ENCODE data around the gene TINCR. TPM values are rescaled to one million over a fixed set of nuclear protein-coding genes. Genes with fewer than 3 reads are reported as not detected.

The TINCR gene
- total RNA-seq, 1 experiment from 2014 or later = 0.21 TPM

GRCh38 chr19:5586300-5587070 lies 18.7 kb upstream of the TINCR start:
- Mint-ChIP-seq H3K27me3 (ENCODE audit: insufficient read depth, unreplicated experiment) (no peaks in the 10 kb centered on the region), H3K4me1 (ENCODE audit: insufficient read depth, unreplicated experiment) (no peaks in the 10 kb centered on the region), H3K4me3 (ENCODE audit: unreplicated experiment) (no peak overlapping the region), H3K36me3 (ENCODE audit: insufficient read depth, unreplicated experiment) (peaks cover 60% of the 10 kb centered on the region), H3K27ac (ENCODE audit: low read depth, unreplicated experiment) (no peak overlapping the region), H3K9me3 (ENCODE audit: unreplicated experiment) (no peaks in the 10 kb centered on the region)
- no peak for DNase-seq (ENCODE audit: unreplicated experiment)
- POLR2A ChIA-PET = no interaction called here
- TF ChIP-seq CTCF (IDR thresholded peaks at IDR 0.05; ENCODE audit: unreplicated experiment) = no peak
- CTCF ChIA-PET = interaction anchor here (0.6 to 1.1 kb wide), 4 partner anchors 13 to 553 kb away, joined by 3 to 4 read pairs (median 4); no protein-coding TSS in a partner anchor
- no TSS peak for BruUV-seq (replicated peaks)
- intact Hi-C loops (cut with micrococcal nuclease) = no loop called here

DNA sequence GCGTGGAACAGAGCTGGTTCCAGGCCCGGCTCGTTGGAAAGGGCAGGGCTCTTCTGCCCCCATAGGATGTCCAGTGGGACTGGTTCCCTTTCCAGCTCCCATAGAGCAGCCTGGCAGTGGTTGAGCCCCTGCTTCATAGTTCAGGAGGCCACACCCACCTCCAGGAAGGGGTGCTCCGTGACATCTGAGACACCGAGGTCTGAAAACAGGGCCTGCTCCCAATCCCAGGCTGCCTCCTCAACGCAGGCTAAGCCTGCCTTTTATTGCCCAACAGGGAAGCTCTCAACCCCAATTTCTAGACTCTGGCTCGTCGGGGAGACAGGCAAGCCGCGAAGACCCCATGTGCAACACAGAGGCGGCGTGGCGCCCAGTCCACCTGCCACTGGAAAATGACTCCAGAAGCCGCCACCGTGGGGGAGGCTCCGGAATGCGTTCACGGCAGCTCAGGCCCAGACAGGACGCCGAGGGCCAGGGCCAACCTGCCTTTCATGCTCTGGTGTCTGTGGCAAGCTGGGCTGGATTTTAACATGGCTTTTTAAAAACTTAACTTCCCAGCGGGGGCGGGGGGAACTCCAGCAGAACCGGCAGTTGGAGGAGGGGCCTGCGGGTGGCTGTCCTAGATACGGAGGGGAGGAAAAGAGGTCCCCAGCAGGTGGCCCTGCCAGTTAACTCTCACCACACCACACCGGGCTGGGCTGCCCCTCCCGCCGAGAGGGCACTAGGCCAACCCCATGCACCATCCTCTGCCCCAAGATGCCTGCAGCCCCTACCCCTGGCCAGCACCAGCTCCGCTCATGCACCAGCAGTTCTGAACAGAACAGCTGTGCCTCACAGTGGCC lies 17.9 kb upstream of the TINCR start:
- BruUV-seq (replicated peaks) = no TSS peak
- no peak overlapping the region for H3K27ac Mint-ChIP-seq (ENCODE audit: low read depth, unreplicated experiment)
- CTCF ChIA-PET = interaction anchor here (0.6 to 1.7 kb wide), 4 partner anchors 26 to 571 kb away, joined by 3 read pairs; no protein-coding TSS in a partner anchor

DNA sequence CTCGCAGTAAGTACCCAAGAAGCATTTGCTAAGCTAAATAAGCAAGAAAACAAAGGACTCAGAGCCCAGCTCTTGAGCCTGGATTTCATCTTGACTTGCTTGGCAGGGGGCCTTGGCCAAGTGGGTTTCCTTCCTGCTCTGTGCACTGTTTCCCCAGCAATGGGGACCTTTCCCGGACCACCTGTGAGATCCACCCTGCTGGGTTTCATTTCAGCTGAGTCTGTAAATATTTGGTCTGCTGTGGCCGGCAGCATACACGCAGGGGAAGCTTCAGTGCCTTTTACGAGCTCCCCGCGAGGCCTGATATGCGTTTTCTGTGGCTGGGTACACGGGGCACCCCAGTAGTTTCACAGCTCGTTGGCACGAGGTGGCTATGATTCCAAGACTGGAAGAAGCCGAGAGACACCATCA lies 12.4 kb upstream of the TINCR start:
- intact Hi-C loops (cut with micrococcal nuclease) = no loop called here
- no peak overlapping the region for H3K27ac Mint-ChIP-seq (ENCODE audit: low read depth, unreplicated experiment)

More for the DNA sequence above, 17.9 kb upstream of the TINCR start:
- Mint-ChIP-seq H3K9me3 (ENCODE audit: unreplicated experiment) (no peaks in the 10 kb centered on the region), H3K27me3 (ENCODE audit: insufficient read depth, unreplicated experiment) (no peaks in the 10 kb centered on the region), H3K36me3 (ENCODE audit: insufficient read depth, unreplicated experiment) (peaks cover 52% of the 10 kb centered on the region), H3K4me3 (ENCODE audit: unreplicated experiment) (no peak overlapping the region), H3K4me1 (ENCODE audit: insufficient read depth, unreplicated experiment) (no peaks in the 10 kb centered on the region)
- POLR2A ChIA-PET = interaction anchor here (0.6 kb wide), 1 partner anchor 8 kb away, joined by 3 read pairs; no protein-coding TSS in a partner anchor
- no peak for DNase-seq (ENCODE audit: unreplicated experiment)
- intact Hi-C loops (cut with micrococcal nuclease) = no loop called here
- no peak for TF ChIP-seq CTCF (IDR thresholded peaks at IDR 0.05; ENCODE audit: unreplicated experiment)

More for the DNA sequence above, 12.4 kb upstream of the TINCR start:
- Mint-ChIP-seq H3K9me3 (ENCODE audit: unreplicated experiment) (no peaks in the 10 kb centered on the region), H3K4me1 (ENCODE audit: insufficient read depth, unreplicated experiment) (peaks cover 12% of the 10 kb centered on the region), H3K27me3 (ENCODE audit: insufficient read depth, unreplicated experiment) (no peaks in the 10 kb centered on the region), H3K36me3 (ENCODE audit: insufficient read depth, unreplicated experiment) (peaks cover 11% of the 10 kb centered on the region), H3K4me3 (ENCODE audit: unreplicated experiment) (no peak overlapping the region)
- BruUV-seq (replicated peaks) = no TSS peak
- CTCF ChIA-PET = interaction anchor here (0.6 to 1.7 kb wide), 4 partner anchors 18 to 534 kb away, joined by 3 to 6 read pairs (median 4); no protein-coding TSS in a partner anchor
- TF ChIP-seq CTCF (IDR thresholded peaks at IDR 0.05; ENCODE audit: unreplicated experiment) = no peak
- no peak for DNase-seq (ENCODE audit: unreplicated experiment)
- POLR2A ChIA-PET = interaction anchor here (0.6 kb wide), 1 partner anchor 1333 kb away, joined by 3 read pairs; the partner anchor contains the start of gene YJU2

Measured in MCF 10A (cell line).